Tibial artery (tissue), 4 donors: ENCODE results near the gene JADE2.
"Not testable (repeated sequence)": the region's sequence is repeated elsewhere in the genome, so short reads cannot be mapped to it uniquely, and the experiment has no call there.

Experiments used
- DNase-seq, 2 donors: peaks; one replicate each; pipeline ENCODE4 v3.0.0-alpha.2; 2019
- H3K27ac ChIP-seq, 2 donors: fragments of 200-600 bp; sonication (generic) in 1 of 2; 1 replicate in 1 of 2; 2 replicates in 1 of 2; pipeline ENCODE4 v1.5.1; 2018 to 2019; ENCODE audit warnings: mild to moderate bottlenecking in 1 of 2
- H3K27me3 ChIP-seq, 2 donors: fragments of 200-600 bp; sonication (generic) in 1 of 2; one replicate each; pipeline versions ENCODE4 v1.5.1 to v1.6.0; 2016 to 2019
- H3K36me3 ChIP-seq, 3 donors: fragments of 200-600 bp; sonication (generic) in 2 of 3; one replicate each; pipeline ENCODE4 v1.5.1; 2016 to 2019; ENCODE audit warnings: mild to moderate bottlenecking in 2 of 3
- H3K4me1 ChIP-seq, 4 donors: fragments of 200-600 bp; sonication (generic) in 2 of 4; 1 replicate in 3 of 4; 2 replicates in 1 of 4; pipeline ENCODE4 v1.5.1; 2016 to 2019
- H3K4me3 ChIP-seq, 2 donors: fragments of 200-600 bp; sonication (generic) in 1 of 2; 1 replicate in 1 of 2; 2 replicates in 1 of 2; pipeline ENCODE4 v1.5.1; 2018 to 2019; ENCODE audit warnings: mild to moderate bottlenecking in 2 of 2
- H3K9me3 ChIP-seq, 3 donors: fragments of 200-600 bp; sonication (generic) in 1 of 3; one replicate each; pipeline ENCODE4 v1.5.1; 2016 to 2019
- CTCF ChIP-seq, 2 experiments: fragments of 200-600 bp in 1 of 2; fragments of 450-650 bp in 1 of 2; IDR thresholded peaks; one replicate each; pipeline ENCODE4 v1.5.1; 2017 to 2019; ENCODE audit warnings: antibody characterized with exemption in 2 of 2, mild to moderate bottlenecking in 1 of 2, moderate library complexity in 1 of 2
- intact Hi-C: fragments of 100-400 bp; cut with DNase I; formaldehyde crosslinking; loops from one replicate; pipeline ENCODE4 v1.15.0; 2023; ENCODE audit warnings: low total_unique reads

JADE2 gene

GRCh38 chr5:134511796-134512660 lies 13.4 kb upstream of the JADE2 start:
- intact Hi-C loops = no loop called here
- Histone ChIP-seq H3K4me1 (peaks cover 0 to 17% (median 9%) of the 10 kb centered on the region in 4 donors), H3K4me3 (no peak overlapping the region), H3K9me3 (no peaks in the 10 kb centered on the region), H3K36me3 (no peaks in the 10 kb centered on the region), H3K27ac (peak overlapping the region in 1 of 2 donors; percentile 19), H3K27me3 (no peaks in the 10 kb centered on the region)
- no peak for TF ChIP-seq CTCF (IDR thresholded peaks at IDR 0.05)
- DNase-seq = peak; percentile 74 to 83

GRCh38 chr5:134512661-134512999 lies 12.8 kb upstream of the JADE2 start:
- TF ChIP-seq CTCF (IDR thresholded peaks at IDR 0.05) = no peak
- Histone ChIP-seq H3K36me3 (no peaks in the 10 kb centered on the region), H3K9me3 (no peaks in the 10 kb centered on the region), H3K27ac (no peak overlapping the region), H3K4me1 (peaks cover 0 to 17% (median 9%) of the 10 kb centered on the region in 4 donors), H3K4me3 (no peak overlapping the region), H3K27me3 (no peaks in the 10 kb centered on the region)
- no peak for DNase-seq
- intact Hi-C loops = no loop called here

- H3K36me3 ChIP-seq = no peaks in the 10 kb centered on the region
- no peaks in the 10 kb centered on the region for H3K9me3 ChIP-seq
- no peak for TF ChIP-seq CTCF (IDR thresholded peaks at IDR 0.05)
- H3K4me1 ChIP-seq = peaks cover 0 to 17% (median 9%) of the 10 kb centered on the region in 4 donors
- H3K4me3 ChIP-seq = no peak overlapping the region
- intact Hi-C loops = no loop called here
- DNase-seq = no peak
- H3K27me3 ChIP-seq = no peaks in the 10 kb centered on the region
- no peak overlapping the region for H3K27ac ChIP-seq
These were observed 9.7 kb upstream of the JADE2 start for GRCh38 chr5:134515801-134516200.

- DNase-seq, H3K4me3 ChIP-seq, H3K36me3 ChIP-seq, H3K4me1 ChIP-seq, intact Hi-C loops, H3K9me3 ChIP-seq, H3K27ac ChIP-seq, H3K27me3 ChIP-seq: not testable (repeated sequence)
These were observed 8.5 kb upstream of the JADE2 start for GRCh38 chr5:134516984-134517383.

GRCh38 chr5:134517553-134517952 lies 7.9 kb upstream of the JADE2 start:
- Histone ChIP-seq H3K36me3 (no peaks in the 10 kb centered on the region), H3K27ac (no peak overlapping the region), H3K9me3 (no peaks in the 10 kb centered on the region), H3K4me3 (no peak overlapping the region), H3K27me3 (no peaks in the 10 kb centered on the region), H3K4me1 (peaks cover 0 to 1% (median 0%) of the 10 kb centered on the region in 4 donors)
- no peak for TF ChIP-seq CTCF (IDR thresholded peaks at IDR 0.05)
- DNase-seq = no peak
- intact Hi-C loops = no loop called here

- no peak for TF ChIP-seq CTCF (IDR thresholded peaks at IDR 0.05)
- intact Hi-C loops = loop anchor here (10.0 kb wide), 1 partner anchor 295 kb away; the partner anchor contains the start of gene PPP2CA
- Histone ChIP-seq H3K36me3 (no peaks in the 10 kb centered on the region), H3K27me3 (no peaks in the 10 kb centered on the region), H3K9me3 (no peaks in the 10 kb centered on the region), H3K4me1 (peaks cover 0 to 8% (median 5%) of the 10 kb centered on the region in 4 donors), H3K27ac (no peak overlapping the region), H3K4me3 (no peak overlapping the region)
- no peak for DNase-seq
These were observed 5.5 kb upstream of the JADE2 start for GRCh38 chr5:134519989-134520388.
